GM19193 (cell line): ENCODE results near the gene SLC39A7.

Experiments used
- POLR2A ChIP-seq: IDR thresholded peaks from 4 replicates; pipeline ENCODE4 v1.6.1; 2011; ENCODE audit not compliant: insufficient read depth, insufficient read length; ENCODE audit errors: extremely low read depth

Gene SLC39A7

GRCh38 chr6:33204415-33205190 is 3.9 kb downstream of the SLC39A7 start, which contains the start of gene HSD17B8:
Gene HSD17B8 (plus strand): TSS chr6:33204655. CDS start chr6:33204669, 14 bp downstream.
- peak; percentile 64 for TF ChIP-seq POLR2A

GRCh38 chr6:33205191-33206026 is 4.7 kb downstream of the SLC39A7 start:
- no peak for TF ChIP-seq POLR2A

- TF ChIP-seq POLR2A: no peak
These were observed 5.6 kb downstream of the SLC39A7 start for GRCh38 chr6:33206027-33206863.

- no peak for TF ChIP-seq POLR2A
These were observed 6.3 kb downstream of the SLC39A7 start for GRCh38 chr6:33206864-33207551.

GRCh38 chr6:33207552-33208090 is 7.0 kb downstream of the SLC39A7 start:
- TF ChIP-seq POLR2A: no peak

GRCh38 chr6:33208091-33208967 is 7.7 kb downstream of the SLC39A7 start, which contains the start of gene RING1:
Gene RING1 (plus strand): TSS chr6:33208500. CDS start chr6:33208823, 323 bp downstream.
- TF ChIP-seq POLR2A: peak; percentile 93

GRCh38 chr6:33209856-33210255 is 9.2 kb downstream of the SLC39A7 start:
- no peak for TF ChIP-seq POLR2A

- no peak for TF ChIP-seq POLR2A
These were observed 10.5 kb downstream of the SLC39A7 start for GRCh38 chr6:33211136-33211535.

- TF ChIP-seq POLR2A: no peak
These were observed 11.2 kb downstream of the SLC39A7 start for GRCh38 chr6:33211666-33212422.

GRCh38 chr6:33212857-33213165 is 12.1 kb downstream of the SLC39A7 start:
- TF ChIP-seq POLR2A: no peak

- TF ChIP-seq POLR2A: no peak
These were observed 12.7 kb downstream of the SLC39A7 start for GRCh38 chr6:33213166-33213988.

- no peak for TF ChIP-seq POLR2A
These were observed 13.3 kb downstream of the SLC39A7 start for GRCh38 chr6:33213989-33214335.
